ENCODE data around the gene SAMD15.
"Not testable (repeated sequence)": the region's sequence is repeated elsewhere in the genome, so short reads cannot be mapped to it uniquely, and the experiment has no call there.

The SAMD15 gene

DNA sequence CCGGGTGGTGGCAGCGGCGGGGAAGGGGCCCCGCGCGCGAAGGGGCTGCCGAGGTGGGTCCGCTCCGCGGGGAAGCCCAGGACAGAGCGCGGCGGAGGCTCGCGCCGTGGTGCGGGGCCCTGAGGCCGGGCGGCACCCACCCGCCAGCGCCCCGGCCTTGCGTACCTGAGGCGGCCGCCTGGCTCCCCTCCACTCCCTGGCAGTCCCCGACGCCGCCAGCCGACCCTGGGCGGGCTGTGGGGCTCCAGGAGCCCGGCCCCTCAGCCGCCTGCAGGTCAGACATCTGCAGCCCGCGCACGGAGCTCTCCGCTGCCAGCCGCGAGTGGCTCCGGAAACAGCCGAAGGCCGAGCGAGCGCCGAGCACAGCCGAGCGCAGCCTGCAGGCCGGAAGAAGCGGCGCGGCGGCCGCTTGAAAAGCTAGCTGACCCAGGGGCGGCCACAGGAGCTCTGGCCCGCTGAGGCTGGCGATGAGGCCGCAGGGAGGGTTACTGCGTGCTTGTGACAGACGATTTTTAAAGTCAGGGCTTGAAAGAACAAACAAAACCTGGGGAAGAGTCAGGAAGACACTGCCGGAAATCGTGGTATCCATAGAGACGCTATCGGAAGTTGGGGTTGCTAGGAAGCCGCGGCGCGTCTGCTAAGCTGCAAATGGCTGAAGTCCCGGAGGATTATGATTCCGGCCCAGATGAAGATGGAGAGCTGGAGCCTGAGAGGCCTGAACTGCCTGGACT, at the start of gene SAMD15, which contains the start of gene TMED8:
Gene SAMD15 (plus strand): TSS at position 609 of the 731 bp plus-strand sequence. CDS start 40 bp downstream, at position 649.
Gene TMED8 (minus strand): TSS at position 324 of the 731 bp plus-strand sequence. CDS start 41 bp downstream, at position 283.
- peak; percentile 71 for DNase-seq (ENCODE audit: low read depth)

DNA sequence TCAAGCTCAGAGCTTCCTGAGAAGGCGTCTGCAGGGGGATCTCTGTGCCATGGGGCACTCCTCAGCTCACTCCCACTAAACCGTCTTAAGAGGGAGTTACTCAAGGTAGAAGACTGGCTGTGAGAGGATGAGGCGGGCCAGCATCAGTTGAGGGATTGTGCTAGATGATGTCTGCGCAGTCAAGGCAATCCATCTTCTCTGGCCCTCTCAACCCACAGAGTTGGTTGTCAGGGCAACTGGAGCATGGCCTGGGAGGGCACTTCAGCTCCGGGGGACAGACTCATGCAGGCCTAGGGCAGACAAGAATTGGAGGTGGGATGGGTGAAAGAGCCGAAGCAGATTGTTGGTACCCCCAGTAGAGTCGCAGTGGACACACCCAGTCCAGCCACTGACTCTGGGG, 47.3 kb upstream of the SAMD15 start:
- no peak for DNase-seq (ENCODE audit: low read depth)

DNA sequence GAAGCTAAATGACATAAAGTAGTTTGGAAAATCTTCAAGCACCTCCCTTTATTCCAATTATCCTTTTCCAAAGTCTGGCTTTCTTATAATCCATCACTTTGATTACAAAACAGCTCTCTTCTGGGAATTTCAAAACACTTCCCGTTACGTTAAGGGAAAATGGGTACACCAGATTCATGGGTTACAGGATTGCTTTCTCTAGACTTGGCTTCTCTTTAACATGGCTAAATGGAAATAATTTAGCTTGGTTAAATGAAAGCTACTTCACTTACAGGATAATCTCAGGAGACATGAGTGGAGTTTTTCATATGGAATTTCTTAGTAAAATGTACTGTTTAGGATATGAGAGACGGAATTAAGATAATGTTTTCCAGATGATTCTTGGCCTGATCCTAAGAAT, 41.6 kb upstream of the SAMD15 start:
- DNase-seq (ENCODE audit: low read depth) = no peak

DNA sequence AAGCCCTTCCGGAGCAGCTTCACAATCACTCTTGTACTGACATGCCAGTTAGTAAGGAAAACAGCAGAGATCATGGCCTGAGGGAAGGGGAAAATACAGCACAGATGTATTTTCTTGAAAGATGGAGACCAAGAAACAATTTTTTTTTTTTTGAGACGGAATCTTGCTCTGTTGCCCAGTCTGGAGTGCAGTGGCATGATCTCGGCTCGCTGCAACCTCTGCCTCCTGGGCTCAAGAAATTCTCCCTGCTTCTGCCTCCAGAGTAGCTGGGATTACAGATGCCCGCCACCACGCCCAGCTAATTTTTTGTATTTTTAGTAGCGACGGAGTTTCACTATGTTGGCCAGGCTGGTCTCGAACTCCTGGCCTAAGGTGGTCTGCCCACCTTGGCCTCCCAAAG, 39.9 kb upstream of the SAMD15 start:
- not testable (repeated sequence) for DNase-seq (ENCODE audit: low read depth)

DNA sequence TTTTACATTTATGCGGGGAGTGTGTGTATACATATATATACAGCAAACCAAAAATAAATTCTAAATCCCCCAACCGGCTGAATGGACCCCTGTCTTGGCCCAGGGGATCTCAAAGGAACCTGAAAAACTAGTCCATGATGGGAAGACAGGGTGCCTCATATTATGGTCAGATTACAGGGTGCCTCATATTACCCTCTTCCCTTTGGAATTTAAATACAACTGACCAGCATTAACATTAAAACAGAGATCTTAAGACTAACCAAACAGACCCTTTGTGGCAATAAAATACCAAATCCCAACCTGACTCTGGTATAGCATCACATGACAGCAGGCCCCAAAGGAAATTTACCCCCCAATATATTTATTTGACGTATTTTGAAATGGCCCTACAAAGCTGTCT, 39.3 kb upstream of the SAMD15 start:
- no peak for DNase-seq (ENCODE audit: low read depth)

DNA sequence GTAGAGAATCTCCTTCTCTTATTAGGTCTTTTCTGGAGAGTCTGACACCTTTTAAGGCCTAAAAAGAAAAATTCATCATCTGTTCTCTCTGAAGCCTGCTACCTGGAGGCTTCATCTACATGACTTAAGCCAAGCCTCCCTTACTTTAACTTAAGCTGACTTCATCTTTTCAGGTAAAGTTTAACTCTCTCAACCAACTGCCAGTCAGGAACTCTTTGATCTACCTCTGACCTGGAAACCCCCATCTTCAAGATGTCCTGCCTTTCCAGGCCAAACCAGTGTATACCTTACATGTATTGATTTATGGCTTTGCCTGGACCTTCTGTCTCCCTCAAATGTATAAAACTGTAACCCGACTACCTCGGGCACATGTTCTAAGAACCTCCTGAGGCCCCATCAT, 38.9 kb upstream of the SAMD15 start:
- no peak for DNase-seq (ENCODE audit: low read depth)

DNA sequence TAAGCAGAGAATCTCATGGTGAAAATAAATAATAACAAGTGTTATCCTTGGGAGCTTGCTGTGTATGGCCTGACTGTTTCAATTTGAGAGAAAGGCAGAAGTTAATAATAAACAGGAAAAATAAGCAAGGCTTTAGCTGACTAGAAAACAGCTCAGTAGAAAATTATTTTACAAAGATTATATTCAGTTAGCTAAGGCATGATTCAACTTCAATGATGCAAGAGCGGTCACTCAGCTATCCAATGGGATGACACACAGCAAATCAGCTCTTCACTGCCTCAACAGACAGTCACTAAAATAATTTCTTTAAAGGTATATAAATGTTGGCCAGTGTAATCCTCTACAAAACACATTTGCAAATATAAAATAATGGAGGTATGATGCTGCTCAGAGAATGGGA, 37.8 kb upstream of the SAMD15 start:
- DNase-seq (ENCODE audit: low read depth) = no peak

DNA sequence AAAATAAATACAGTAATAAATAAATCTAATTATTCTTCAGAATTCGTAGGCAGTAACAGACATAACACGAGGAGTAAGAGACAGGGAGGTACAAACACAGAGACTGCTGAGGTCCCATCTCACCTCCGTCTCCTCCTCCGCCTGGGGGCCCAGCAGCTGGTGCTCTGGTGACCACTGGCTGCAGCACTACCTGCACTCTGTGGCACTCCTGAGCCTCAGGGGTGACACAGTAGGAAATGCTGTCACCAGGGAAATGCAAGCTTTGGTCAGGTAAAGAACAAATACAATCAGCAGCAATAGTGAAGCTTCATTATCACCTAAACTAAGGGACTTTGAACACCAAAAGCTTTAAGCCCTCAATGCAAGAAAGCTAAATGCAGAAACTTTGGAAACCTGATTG, 36.8 kb upstream of the SAMD15 start:
- DNase-seq (ENCODE audit: low read depth) = no peak

DNA sequence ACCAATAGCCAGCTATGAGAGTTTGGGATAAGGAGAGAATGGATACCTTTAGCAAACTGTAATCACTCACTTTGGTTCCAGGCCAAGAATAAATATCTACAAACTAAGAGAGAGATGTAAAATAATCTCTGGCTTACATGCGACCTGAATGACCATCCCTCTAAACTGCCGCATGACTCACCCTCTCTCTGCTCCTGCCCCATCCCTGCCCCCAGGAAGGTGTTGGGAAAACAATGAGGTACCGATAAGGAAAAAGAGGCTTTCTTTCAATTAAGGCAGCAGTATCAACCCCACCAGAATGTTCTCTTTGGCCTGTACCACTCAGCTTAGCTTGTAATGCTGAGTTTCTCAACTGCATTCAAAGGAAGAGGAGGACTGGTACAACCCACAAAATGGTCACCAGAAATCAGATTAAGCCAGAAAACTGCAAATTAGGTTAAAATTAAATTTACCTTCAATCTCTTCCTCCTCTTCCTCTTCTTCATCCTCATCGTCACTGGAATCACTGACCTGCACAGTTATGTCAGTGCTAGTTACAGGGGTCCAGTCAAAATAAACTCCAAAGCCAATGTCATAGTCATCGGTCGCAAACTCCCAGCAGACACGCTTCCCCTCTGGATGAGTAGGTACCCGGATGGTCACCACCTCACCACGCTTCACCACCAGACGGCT, 34.3 kb upstream of the SAMD15 start:
- DNase-seq (ENCODE audit: low read depth) = no peak

DNA sequence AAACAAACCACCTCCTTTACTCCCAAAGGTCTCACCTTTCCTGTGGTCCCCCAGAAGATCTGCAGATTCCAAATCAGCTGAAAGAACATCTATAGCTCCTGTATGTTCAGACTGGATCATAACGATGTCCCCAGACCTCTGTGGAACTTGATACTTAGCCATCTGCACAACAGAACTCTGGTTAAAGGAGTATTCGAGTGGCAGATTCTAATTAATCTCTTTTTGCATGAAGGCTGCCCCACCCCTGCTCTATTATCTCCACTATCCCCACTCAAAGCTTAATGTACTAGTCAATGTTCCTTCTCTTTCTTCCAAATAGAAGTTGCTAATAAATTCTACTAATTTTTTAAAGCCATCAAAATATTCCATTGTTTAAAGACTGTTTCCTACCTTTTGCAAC, 33.5 kb upstream of the SAMD15 start:
- no peak for DNase-seq (ENCODE audit: low read depth)

DNA sequence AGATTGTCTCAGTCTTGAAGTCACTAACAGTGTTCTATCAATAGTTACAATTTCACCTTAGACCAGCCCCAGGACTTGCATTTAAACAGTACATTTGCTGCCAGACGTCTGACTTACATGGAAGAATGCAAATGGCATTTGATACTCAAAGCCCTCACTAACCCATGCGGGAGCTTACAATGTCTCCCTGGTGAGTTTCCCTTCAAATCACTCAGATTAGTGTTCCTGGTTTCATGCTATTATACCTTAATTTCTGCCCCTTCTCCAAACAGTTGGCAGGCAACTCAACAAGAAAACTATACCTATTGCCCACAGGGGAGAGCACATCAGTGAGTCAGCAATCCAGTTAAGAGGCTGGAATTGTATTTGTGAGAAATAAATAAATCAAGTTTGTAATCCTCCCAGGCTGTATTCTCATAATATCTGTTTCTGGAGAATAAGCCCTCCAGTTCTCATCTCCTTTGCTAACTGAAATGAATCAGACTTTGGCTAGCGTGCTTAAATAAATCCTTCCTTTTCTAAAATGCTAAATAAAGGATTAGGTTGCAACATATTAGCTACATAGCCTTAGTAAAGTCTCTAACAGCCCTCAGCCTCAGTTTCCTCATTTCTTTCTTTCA, 32.7 kb upstream of the SAMD15 start:
- no peak for DNase-seq (ENCODE audit: low read depth)

DNA sequence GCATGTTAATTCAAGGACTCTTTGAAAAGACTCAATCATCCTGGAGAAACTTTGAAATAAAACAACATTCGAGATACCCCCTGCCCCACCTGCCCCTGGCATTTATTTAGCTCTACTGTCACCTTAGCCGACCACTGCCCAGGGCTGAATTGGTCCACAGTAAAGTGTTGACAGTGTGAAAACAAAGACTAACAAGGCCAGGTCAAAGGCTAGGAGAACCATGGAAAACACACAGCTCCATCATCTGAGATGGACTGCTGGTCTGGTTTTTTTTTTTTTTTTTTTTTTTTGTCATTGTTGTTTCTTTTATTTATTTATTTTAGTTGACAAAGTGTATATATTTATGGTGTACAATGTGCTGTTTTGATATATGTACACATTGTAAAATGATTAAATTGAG, 30.7 kb upstream of the SAMD15 start:
- DNase-seq (ENCODE audit: low read depth) = no peak

DNA sequence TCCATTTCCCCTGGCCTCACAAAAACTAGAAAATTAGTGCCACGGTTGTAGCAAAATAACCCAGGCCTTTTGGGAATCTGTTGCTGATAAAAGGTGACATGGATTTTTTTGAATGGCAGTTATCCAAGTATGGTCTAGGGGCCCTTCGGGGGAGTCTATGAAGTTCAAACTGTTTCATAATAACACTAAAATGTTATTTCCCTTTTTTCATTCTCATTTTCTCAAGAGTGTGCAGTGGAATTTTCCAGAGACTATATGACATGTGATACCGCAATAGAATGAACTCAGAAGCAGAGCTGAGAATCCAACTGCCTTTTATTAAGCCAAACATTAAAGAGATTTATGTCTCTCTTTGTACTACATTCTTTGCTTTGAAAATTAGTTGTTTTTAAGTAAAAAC, 29.4 kb upstream of the SAMD15 start:
- no peak for DNase-seq (ENCODE audit: low read depth)

DNA sequence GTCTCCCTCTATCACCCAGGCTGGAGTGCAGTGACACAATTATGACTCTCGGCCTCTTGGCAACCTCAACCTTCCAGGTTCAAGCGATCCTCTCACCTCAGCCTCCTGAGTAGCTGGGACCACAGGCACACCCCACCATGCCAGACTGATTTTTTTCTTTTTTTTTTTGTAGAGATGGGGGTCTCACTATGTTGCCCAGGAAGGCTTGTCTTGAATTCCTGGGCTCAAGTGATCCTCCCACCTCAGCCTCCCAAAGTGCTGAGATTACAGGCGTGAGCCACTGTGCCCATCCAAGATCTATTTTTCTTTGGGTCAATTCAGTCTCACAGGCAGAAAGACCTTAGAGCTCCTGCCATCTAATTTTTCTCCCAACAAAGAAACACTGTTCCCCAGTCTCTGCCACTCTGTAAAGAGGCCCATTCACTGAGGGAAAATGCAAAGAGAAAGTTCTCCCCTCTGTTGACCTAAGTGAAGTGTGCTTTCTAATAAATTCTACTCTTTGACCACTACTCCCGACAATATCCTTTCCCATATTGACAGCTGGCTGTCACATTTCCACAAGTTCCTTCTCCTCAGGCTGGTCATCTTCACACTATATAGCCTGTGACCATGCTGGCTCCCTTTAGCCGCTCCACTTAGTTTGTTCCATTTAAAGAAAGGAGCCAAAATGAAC, 23.6 kb upstream of the SAMD15 start:
- no peak for DNase-seq (ENCODE audit: low read depth)

DNA sequence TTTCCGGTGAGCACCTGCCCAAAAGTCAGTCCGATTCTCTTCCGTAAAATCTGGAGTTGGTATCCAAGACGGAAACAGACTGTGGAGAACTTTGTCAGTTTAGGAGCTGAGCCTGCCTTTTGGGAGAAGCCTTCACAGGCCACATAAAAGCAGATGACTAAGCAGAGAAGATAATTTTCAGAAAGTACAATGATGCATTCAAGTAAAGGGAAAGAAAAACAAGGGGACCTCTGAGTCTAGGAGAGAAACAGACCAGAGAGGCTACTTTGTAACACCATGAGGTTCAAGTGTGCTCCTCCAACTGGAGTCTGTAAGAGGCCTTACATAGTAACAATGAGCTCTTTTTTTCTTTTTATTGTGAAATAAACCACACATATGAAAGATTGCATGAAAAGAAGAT, 21.4 kb upstream of the SAMD15 start:
- DNase-seq (ENCODE audit: low read depth) = no peak

DNA sequence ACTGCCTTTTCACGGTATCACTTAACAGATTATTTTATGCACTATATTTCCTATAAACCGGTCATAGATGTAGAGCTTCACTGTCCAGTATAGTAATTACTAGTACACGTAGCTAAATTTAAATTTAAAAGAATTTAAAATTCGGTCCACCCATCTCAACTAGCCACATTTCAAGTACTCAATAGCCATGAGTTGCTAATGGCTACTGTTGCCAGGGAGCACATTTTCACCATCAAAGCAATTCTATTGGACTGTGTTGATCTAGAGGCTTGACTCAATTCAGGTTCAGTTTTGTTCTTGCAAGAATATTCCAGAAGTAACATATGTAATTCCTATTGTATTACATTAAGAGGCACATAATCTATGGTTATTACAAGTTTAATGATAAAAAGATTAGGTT, 20.3 kb upstream of the SAMD15 start:
- DNase-seq (ENCODE audit: low read depth) = no peak

DNA sequence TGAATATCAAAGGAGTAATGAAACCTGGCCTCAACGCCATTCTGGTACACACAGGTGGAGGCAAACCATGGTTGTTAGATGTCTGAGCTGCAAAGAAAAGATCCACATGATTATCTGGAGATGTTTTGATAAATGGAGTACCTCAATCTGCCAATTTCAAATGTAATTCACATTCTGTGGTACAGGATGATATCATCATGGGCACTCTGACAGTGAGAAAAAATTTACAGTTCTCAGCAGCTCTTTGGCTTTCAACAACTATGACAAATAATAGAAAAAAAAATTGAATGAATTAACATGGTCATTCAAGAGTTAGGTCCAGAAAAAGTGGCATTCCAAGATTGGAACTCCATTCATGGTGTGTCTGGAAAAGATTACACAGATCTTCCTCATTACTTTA, 17.6 kb upstream of the SAMD15 start:
- DNase-seq (ENCODE audit: low read depth) = no peak

DNA sequence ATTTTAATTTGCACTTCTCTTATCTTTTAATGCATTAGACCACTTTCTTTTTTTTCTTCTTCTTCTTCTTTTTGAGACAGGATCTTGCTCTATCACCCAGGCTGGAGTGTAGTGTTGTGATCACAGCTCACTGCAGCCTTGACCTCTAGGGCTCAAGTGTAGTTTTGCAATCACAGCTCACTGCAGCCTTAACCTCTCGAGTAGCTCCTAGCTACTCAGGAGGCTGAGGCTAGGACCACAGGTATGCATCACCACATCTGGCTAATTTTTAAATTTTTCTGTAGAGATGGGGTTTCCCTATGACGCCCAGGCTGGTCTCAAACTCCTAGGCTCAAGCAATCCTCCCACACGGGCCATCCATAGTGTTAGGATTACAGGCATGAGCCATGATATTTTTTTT, 13.0 kb upstream of the SAMD15 start:
- DNase-seq (ENCODE audit: low read depth) = no peak

DNA sequence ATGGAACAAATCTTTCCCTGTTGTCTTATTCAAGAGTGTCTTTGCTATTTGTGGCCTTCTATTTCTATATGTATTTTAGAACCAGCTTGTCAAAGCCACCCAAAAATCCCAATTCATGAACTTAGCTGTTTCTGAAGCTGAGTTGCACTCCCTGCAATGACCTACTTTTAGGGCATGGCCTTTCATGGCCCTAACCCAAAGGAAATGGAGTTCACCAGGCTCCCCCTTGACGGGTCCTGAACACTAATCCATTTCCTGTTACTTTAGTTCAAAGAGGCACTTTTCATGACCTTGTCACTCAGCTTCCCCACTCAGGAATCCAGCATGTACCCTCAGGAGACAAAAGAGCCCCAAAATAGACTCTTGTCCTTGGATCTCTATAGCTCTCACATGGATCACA, 7.9 kb upstream of the SAMD15 start:
- no peak for DNase-seq (ENCODE audit: low read depth)

DNA sequence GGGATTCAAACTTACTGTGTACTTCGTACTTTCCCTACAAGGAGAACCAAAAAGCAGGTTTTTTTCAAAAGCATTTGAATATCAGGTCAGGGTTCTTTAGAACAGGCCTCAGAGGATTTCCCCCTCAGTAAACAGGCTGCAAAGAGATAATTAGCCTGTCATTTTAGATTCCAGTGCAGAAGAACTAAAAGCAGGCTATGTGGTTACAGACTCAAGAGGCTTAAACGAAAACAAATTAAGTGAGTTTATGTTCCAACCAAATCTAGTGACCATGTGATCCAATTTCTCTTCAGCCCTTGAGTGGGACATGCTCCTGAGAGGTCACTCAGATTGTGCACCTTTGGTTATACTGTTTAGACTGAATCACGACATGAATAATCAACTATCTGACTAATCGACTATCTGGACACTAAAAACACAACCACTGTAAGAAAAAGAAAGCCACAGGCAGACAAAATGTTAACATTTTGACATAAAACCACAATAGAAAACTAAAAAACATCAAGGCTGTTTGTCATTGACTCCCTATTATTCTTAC, 4.8 kb upstream of the SAMD15 start:
- no peak for DNase-seq (ENCODE audit: low read depth)

DNA sequence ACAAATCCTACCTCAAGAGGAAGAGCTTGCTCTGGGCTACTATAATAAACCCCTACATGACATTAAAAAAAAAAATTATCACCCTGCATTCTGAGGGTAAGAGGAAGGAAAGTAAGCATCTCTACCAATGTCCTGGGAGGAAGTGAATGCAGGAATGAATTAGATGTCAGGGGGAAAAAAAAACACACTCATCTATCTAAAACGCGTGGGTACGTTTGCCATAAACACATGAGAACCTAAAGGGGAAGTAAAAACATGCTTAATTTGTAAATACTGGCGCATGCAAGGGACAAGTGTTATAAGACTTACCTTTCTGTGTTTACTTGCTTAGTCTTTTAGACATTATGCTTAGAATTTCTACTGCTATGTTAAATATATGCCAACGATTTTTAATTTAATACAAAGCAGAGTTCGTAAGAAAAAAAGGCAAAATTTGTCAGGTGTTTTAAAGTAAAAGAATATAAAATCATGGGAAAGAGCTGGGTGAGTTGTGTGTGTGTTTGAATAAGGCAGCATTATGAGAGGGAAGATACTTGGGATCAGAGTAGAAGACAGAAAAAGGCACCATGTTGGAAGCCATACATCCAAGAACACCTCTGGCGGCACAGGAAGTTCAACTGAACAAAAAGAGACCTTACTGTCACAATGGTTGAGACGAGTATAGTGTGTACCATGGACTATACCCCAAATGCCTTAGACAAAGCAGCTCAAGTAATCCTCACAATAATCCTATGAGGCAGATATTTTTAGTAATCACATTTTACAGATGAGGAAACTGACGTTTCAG, 1.8 kb upstream of the SAMD15 start:
- DNase-seq (ENCODE audit: low read depth) = no peak
